NCI-H69 (cell line): ENCODE data around the gene CTNNA1.
"Not testable (repeated sequence)": the region's sequence is repeated elsewhere in the genome, so short reads cannot be mapped to it uniquely, and the experiment has no call there.

Experiments used
- DNase-seq: peaks from one replicate; lab custom pipeline; 2025; lab: John Stamatoyannopoulos, UW

The CTNNA1 gene

DNA sequence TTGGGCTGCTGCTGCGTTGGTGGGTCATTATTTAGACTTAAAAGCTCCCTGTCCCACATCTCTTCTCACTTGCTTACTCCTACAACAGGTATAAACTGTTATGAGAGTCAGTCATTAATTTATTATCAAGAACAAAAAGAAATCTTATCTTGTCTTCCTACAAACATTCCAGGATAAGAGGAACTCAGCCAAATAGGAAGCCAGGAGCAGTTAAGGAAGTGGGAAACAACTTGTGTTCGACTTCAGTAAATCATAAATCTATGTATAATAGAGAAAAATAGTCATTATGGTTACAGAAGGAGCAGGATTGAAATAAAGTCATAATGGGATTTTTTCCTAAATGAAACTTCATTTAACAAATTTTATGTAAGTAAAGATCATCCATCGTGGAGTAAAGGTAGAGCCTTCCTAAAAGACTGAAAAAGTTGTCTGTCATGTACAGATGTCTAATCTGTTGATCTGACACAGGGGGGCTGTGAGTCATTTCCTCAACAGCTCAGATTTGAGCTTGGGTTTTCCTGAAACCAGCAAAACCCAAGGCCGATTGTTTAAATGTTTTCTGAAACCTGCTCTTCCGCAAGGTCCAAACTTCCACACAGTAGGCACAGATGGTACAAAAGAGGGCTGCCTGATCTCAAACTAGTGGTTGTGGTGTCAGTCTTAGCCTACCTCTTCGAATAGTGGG is 147.2 kb downstream of the CTNNA1 start:
- no peak for DNase-seq

DNA sequence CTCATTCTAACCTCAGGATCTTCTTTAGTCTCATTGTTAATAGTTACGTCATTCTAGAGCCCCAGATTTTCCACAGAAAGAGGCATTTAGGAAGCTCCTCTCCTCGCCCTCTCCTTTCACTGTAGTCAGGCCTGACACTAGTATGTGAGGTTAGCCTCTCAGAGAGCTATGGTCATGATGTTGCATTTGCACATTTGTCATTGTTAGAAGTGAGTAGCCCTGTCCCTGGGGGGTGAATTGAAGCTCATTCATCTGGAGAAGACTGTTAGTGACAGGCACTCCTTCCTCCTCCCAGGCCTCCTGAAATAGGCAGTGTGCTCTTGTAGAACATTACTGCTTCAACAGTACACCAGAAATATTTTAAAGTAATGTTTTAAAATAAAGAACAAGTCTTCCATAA is 148.5 kb downstream of the CTNNA1 start:
- peak; percentile 62 for DNase-seq

DNA sequence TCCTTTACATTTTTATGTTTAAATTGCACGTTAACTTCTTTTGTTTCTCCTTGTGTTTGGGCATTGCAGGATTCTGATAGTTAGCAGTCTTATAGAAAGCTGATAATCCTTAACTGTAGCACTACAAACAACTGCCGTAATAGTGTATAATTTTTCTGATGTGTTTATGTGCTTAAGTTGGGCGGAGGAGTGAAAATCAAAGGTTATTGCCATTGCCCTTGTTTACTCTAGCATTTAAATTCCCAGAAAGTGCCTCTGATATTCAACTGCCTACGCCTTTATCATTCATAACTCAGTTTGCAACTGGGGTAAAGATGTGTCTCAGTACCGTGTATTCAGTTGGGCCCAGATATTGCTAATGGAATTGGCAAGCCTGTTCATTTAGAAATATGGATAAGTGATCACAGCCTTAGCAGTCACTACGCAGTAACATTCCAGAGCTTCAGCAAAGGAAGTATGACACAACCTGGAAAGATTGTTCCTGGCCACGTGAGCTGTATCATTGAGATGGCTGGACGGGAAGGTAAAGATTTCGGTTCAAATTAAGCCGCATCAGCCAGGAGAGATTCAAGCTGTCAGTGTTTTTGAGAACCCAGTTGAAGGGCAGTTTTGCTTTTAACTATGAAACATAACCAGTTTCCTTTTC is 150.0 kb downstream of the CTNNA1 start:
- no peak for DNase-seq

DNA sequence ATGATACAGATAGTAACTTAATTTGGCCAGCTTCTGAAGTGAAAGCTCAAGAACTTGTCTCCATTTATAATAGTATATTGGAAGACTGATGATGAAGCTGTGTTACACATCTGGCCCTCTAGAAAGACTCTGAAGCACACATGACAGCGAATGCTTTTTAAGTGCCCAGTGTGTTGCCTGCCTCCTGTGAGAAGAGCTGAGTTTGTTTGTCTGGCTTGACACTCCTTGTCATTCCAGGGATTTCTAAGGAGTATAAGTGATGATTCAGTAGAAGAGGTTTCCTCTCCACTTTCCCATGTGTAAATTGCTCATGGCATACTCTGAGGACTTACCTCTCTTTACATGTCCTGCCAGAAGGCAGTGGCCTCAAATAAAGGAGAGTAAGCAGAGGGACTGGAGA is 152.3 kb downstream of the CTNNA1 start:
- DNase-seq: no peak

DNA sequence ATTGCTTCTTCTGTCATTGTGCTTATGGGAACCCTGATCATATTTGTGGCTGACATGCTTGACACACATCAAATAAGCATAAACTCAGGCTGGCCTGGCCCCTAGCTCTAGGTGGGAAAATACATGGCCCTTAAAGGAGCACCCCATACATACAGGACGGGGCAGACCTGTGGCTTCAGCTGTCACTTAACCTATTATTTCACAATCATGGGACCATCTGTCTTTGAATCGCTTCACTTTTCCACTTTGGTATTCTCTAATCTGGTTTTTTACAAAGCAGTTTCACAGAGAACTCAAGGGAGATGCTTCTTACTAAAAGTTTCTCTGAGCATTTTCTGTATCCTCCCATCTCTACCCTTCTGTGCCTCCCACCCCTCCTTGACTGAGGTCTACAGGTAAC is 156.5 kb downstream of the CTNNA1 start:
- no peak for DNase-seq

DNA sequence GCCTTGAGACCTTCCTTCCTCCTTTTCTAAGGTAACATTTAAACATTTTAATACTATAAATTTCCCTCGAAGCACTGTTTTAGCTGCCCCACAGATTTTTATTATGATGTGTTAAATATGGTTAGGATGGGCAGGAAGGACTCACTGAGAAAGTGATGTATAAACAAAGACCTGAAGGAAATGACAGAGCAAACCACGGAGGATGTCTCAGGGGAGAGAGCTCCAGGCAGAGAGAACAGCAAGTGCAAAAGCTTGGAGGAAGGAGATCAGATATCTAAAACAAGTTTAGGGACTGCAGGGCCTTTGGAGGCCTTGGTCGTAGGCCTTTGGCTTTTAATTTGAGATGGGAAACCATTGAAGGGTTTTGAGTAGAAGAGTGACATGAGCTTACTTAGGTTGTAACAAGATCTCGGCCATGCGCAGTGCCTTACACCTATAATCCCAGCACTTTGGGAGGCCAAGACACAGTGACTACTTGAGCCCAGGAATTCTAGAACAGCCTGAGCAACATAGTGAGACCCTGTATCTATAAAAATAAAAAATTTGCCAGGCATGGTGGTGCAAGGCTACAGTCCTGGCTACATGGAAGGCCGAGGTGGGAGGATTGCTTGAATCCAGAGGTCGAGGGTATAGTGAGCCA is 157.4 kb downstream of the CTNNA1 start:
- DNase-seq: peak; percentile 29

DNA sequence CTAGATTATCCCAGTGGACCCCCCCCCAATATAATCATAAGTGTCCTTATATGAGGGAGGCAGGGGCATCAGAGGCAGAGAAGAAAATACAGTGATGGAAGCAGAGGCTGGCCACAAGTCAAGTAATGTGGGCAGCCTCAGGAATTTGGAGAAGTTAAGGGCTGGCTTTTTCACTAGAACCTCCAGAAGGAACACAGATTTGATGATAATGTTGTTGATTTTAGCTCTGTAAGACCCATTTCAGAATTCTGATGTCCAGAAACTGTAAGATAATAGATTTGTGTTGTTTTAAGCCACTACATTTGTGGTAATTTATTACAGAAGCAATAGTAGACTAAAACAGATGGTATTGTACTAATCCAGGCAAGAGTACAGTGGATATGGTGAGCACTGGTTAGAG is 158.2 kb downstream of the CTNNA1 start:
- DNase-seq: no peak

DNA sequence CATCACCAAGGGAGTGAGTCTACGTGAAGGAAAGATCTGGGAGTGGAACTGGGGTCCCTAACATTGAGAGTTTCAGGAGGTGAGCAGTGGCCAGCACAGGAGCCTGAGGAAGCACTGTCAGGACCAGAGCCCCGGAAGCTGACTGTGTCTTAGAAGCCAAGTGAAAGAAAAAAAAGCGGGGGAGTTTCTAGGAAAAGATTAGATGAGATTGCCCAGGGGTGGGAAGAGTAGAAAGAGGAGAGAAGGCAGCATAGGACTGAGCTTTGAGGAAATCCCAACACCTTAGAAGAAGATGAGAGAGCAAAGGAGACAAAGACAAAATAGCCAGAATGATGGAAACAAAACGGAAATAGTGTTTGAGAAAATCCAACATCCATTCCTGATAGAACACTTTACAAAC is 158.9 kb downstream of the CTNNA1 start:
- no peak for DNase-seq

DNA sequence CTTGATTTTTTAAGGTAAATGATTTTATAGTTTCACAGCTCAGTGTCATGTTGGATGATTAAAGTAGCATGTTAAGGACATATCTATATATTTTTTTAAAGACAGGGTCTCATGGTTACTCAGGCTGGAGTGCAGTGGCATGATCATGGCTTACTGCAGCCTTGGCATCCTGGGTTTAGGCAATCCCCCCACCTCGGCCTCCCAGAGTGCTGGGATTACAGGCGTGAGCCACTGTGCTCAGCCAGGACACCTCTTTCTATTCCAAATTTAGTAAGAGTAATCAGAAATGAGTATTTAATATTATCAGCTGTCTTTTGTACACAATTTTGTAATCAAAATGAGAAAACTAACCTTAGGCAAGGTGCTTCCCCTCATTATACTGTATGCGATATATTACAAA is 160.5 kb downstream of the CTNNA1 start:
- no peak for DNase-seq

DNA sequence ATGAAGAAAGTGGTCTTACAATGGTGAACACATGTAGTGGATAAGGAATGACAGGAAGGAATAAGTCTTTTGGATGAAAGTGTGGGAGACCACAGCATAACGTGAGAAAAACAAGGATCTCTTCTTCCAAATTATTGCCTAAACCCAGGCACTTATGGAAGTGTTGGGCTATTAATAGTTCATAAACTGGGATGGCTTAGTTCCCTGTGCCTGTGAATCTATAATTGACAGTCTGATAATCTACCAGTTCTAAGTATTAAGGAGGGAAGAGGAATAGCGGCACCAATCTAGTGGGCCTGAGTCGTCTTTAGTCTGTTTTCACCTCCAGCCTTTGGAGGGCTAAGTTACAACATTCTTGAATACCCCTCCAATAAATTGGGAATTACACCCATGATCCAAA is 161.1 kb downstream of the CTNNA1 start:
- DNase-seq: no peak

DNA sequence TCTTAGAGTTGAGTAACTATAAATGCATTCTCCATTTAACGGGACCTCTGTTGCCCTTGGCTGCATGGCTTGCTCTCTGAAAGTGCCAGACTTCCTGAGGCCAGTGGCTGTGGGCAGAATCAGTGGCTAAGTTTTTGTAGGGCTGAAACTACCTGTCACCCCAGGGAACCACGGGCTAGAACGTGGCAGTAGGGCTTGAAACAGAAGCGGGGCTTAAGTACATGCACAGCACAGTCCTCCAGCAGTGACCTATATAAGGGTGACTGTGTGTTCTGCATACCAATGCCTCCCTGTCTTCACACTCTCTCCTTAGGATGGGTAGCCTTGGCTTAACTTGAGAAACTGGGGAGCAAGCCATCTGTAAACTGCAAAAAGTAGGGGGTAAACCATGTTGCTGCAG is 165.5 kb downstream of the CTNNA1 start:
- no peak for DNase-seq

DNA sequence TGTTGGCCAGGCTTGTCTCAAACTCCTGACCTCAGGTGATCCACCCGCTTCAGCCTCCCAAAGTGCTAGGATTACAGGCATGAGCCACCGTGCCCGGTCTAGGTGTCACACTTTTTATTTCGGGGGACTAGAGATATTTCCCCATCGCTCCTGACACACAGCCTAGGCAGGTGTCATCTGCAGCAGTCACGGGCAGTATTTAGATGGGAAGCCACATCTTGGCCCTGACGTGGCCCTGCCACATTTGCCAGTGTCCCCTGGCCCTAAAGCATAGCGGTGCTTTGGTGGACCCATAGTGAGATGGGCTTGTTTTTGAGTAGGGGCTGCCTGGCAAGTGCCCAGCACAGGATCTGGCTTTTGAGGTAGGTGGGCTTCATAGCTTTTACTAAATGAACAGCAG is 167.0 kb downstream of the CTNNA1 start:
- DNase-seq: no peak

DNA sequence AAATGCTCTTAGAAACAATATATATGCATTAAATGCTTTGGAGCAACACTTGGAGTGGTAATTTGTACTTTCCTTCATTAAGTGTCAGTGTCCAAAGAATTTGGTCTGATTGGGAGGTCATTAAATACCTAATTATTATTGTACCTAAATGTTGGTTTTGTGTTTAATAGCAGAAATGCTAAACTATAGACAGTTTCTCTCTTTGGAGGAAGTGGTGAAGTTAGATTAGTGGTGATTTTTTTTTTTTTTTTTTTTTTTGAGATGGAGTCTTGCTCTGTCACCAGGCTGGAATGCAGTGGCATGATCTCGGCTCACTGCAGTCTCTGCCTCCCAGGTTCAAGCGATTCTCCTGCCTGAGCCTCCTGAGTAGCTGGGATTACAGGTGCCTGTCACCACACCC is 168.1 kb downstream of the CTNNA1 start:
- not testable (repeated sequence) for DNase-seq

DNA sequence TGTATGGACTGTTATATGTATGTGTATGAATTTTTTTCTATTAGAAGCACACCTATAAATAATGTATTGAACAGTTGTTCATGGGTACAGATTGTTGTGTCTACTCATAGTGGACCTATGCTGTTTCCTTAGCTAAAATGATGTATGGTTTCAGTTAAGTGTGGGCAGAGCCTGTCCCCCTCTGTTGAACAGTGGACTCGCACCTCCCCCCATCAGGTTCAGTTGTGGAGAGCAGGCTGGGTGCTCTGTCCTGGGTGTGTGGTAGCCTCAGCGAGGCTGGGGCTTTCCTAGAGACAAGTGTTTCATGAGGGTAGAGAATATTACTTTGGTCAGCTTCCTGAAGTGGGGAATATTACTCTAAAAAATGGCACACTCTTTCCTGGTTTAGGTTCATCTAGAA is 169.3 kb downstream of the CTNNA1 start:
- no peak for DNase-seq

DNA sequence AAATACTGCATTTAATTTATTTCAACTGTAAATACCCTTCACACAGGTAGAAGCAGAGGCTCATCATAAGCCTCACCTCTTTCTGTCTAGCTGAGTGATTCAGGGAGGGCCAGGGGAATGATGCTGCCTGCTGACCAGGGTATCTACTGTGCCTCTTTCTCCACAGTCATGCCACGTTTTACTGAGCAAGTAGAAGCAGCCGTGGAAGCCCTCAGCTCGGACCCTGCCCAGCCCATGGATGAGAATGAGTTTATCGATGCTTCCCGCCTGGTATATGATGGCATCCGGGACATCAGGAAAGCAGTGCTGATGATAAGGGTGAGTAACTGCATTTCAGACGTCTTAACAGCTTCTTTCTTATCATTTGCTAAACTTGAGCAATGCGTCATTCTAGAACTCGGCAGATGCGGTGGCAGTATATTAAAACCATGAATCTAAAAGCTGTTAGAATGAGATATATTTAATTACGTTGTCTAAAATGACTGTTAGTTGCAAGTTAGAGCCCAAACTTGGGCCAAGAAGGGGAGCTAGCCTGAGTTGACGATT is 171.9 kb downstream of the CTNNA1 start:
- DNase-seq: no peak

DNA sequence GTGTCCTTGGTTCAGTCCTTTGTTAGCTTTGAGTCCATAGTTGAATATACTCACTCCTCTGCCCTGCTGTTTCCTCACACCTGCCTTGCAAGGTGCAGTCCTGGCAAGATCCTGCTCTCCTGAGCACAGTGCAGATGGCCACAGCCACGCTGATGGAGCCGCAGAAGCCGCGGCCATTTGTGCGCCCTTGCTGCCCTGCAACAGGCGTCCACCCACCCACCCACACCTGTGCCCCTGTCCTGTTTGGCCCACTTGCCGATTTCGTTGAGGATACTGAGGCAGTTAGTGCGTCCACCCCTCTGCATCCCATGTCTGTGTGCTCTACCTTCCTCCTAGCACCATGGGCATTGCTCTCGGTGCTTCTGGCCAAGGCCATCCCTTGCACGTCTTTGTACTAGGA is 173.0 kb downstream of the CTNNA1 start:
- no peak for DNase-seq

DNA sequence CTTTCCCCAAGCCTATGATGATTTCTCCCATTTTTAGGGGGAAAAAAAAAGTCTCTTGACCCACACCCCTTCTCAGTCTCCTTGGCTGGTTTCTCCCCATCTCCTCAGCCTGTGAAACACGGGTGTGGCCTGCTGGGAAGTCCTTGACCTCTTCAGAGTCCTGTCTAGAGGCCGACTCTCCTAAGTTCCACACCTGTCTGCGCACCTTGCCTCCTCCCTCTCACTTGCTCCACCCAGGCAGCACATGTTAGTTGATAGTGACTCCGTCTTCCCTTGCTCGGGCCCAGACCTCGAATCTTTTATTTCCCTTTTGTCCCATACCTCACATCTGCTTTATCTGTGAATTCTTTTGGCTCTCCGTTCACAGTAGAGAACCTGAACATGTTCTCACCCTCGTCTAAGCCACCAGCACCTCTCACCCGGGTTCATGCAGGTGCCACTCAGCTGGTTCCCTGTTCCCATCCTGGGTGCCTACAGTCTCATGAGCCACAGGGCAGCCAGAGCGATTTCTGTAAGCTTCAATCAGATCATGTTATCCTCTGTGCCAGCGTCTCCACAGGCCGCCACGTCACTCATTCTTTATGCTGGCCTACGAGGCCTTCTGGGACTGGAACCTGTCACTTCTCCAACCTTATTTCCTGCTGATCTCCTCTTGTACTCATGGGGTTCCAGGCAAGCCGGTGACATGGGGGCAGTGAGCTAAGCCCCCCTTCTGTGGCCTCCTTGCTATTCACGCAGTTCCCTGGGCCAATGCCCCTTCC is 173.6 kb downstream of the CTNNA1 start:
- DNase-seq: no peak

DNA sequence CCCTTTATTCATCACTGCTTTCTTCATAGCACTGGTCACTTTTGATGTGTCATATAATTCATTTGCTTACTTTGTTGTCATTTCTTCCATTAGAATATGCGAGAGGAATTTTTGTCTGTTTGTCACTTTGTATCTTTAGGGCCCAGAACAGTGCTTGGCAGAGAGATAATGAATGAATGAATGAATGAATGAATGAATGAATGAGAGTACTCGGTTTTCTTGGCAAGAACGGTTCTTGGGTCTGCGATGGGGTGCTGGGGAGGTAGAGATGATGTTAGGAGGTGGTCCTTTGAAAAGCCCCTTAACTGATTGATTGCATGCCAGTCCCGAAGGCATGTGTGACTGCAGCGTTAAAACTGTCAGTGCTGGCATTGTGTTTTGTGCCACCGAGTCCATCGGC is 174.3 kb downstream of the CTNNA1 start:
- no peak for DNase-seq

DNA sequence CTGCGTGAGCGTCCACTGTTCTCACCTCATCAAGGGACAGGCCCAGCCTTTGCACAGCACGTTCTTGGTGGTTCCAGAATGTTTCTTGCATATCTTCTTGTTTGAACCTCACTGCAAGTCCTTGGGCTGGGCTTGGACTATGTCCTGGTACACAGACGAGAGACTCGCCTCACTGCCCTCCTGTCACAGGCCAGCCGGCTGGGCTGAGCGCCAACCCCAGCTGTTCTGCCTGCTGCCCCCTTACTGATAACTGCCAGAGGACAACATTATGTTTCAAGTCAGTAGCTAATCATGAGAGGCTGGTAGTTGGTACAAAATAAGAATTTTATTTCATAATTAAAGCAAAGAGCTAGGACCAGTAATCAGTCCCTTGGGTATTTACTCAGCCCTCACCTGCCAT is 174.8 kb downstream of the CTNNA1 start:
- DNase-seq: peak; percentile 74

DNA sequence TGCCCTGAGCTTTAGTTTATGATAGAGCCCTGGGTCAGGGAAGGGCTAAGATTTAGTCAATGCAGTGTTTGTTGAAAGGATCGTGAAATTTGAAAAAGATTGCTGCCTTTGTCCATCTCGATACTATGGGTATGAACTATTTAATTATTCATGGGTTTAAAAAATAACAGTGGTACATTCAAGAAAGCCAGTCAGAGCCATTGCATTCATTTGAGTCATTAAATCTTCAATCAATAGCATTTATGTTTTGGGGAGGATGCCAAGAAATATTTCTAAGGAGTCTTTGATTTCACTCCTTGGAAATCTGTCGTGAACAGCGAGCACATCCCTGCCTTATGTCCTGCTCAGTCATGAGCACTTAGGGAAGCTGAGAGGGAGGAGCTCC is 176.3 kb downstream of the CTNNA1 start:
- DNase-seq: no peak

DNA sequence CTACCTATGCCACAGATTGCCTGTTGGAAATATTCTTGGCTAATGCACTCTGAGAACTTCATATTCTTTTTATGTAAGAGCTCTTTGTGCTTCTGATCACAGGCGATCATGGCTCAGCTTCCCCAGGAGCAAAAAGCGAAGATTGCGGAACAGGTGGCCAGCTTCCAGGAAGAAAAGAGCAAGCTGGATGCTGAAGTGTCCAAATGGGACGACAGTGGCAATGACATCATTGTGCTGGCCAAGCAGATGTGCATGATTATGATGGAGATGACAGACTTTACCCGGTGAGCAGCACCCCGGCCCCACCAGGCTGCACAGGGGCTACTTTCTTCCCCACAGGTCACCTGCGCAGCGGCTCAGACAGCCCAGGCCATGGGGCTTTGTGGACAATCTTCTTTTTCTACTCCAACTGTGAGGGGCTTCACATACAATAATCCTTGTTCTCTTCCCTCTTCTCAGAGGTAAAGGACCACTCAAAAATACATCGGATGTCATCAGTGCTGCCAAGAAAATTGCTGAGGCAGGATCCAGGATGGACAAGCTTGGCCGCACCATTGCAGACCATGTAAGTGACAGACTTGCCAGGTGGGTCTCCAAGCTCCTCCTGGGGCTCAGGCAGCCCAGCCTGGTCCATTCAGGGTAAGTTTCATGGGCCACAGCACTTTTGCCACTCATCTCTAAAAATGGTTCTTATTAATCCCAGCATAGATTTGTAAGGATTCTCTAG is 177.3 kb downstream of the CTNNA1 start:
- DNase-seq: no peak
